ENCODE results near the gene LAMA2. TPM values are rescaled to one million over a fixed set of nuclear protein-coding genes. Genes with fewer than 3 reads are reported as not detected.

The LAMA2 gene
- total RNA-seq, 1 experiment from 2014 or later, result 4.2 TPM

DNA sequence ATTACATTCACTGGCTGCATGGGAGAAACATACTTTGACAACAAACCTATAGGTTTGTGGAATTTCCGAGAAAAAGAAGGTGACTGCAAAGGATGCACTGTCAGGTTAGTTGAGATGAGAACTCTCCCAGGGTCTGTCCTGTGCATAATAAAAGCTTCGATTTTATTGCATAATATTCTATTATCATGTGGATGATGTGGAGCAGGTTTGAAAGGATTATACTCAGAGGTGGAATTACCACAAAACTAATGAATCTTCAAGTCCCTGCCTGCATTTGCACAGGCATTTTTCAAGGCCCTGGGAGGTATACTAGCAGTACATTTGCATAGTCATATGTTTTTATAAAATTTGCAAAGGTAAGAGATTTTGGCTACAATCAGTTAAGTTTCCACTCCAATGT is 577.3 kb downstream of the LAMA2 start:
- H3K9me3 Mint-ChIP-seq, result no peaks in the 10 kb centered on the region
- TF ChIP-seq, protein P1, sequence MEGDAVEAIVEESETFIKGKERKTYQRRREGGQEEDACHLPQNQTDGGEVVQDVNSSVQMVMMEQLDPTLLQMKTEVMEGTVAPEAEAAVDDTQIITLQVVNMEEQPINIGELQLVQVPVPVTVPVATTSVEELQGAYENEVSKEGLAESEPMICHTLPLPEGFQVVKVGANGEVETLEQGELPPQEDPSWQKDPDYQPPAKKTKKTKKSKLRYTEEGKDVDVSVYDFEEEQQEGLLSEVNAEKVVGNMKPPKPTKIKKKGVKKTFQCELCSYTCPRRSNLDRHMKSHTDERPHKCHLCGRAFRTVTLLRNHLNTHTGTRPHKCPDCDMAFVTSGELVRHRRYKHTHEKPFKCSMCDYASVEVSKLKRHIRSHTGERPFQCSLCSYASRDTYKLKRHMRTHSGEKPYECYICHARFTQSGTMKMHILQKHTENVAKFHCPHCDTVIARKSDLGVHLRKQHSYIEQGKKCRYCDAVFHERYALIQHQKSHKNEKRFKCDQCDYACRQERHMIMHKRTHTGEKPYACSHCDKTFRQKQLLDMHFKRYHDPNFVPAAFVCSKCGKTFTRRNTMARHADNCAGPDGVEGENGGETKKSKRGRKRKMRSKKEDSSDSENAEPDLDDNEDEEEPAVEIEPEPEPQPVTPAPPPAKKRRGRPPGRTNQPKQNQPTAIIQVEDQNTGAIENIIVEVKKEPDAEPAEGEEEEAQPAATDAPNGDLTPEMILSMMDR (conservative IDR thresholded peaks at IDR 0.05), result no peak
- Histone ChIP-seq H3K56ac (ENCODE audit: insufficient read length, low read depth, low read length) (no peak overlapping the region), H3K79me1 (ENCODE audit: insufficient read depth, low read depth, low read length, poor library complexity, severe bottlenecking) (no peaks in the 10 kb centered on the region), H2AFZ (ENCODE audit: low read length) (no peak overlapping the region), H3K23me2 (ENCODE audit: insufficient read length, low read depth, low read length, poor library complexity, severe bottlenecking) (no peaks in the 10 kb centered on the region), H4K20me1 (ENCODE audit: control insufficient read depth, insufficient read depth, insufficient read length) (no peaks in the 10 kb centered on the region), H3K79me2 (ENCODE audit: insufficient read depth, low read length) (no peaks in the 10 kb centered on the region), H3K23ac (ENCODE audit: insufficient read length, low read depth, low read length) (no peak overlapping the region), H4K91ac (ENCODE audit: insufficient read length, low read depth, low read length) (no peak overlapping the region), H2AK5ac (ENCODE audit: insufficient read length, low read length) (no peak overlapping the region), H3K9me3 (ENCODE audit: control insufficient read depth, low read depth, low read length) (no peaks in the 10 kb centered on the region), H3K18ac (ENCODE audit: insufficient read length, low read depth, low read length) (no peak overlapping the region), H2BK12ac (ENCODE audit: insufficient read length, low read depth, low read length) (no peak overlapping the region), H3K4me1 (ENCODE audit: insufficient read depth, low read length) (no peaks in the 10 kb centered on the region), H3T11ph (ENCODE audit: low read length) (no peak overlapping the region), H3K4ac (ENCODE audit: low read depth, low read length) (no peak overlapping the region), H4K5ac (ENCODE audit: insufficient read length, low read depth, low read length) (no peak overlapping the region), H3K4me2 (ENCODE audit: insufficient read depth, insufficient read length, low read length) (no peak overlapping the region), H3K27me3 (ENCODE audit: insufficient read depth, low read length) (no peaks in the 10 kb centered on the region), H3K9ac (ENCODE audit: extremely low read depth, insufficient read length, low read length) (no peak overlapping the region), H2BK20ac (ENCODE audit: low read depth, low read length, poor library complexity, severe bottlenecking) (no peak overlapping the region), H2BK5ac (ENCODE audit: insufficient read length, low read length) (no peak overlapping the region), H3K14ac (ENCODE audit: insufficient read depth, low read length) (no peak overlapping the region), H3K27ac (ENCODE audit: insufficient read length, low read depth, low read length) (no peak overlapping the region), H2BK15ac (ENCODE audit: low read depth, low read length) (no peak overlapping the region), H2BK120ac (ENCODE audit: low read depth, low read length, poor library complexity, severe bottlenecking) (no peak overlapping the region), H4K8ac (replicated peaks; ENCODE audit: insufficient read length, low read depth, low read length) (no peak overlapping the region)
- peak overlapping the region in 1 of 3 experiments; percentile 25; a peak in 1 of 7 replicates for H3K27ac Mint-ChIP-seq
- H3K36me3 Mint-ChIP-seq (ENCODE audit: insufficient read depth in 1 of 3, low read depth in 3 of 3), result no peaks in the 10 kb centered on the region
- H3K4me1 Mint-ChIP-seq, result peaks cover 11 to 24% of the 10 kb centered on the region in 2 experiments
- no CpG with 5 or more reads among the region's 2 CpGs for WGBS (ENCODE audit: extremely low coverage, insufficient read length, low lambda C conversion rate)
- no peaks in the 10 kb centered on the region for H3K27me3 Mint-ChIP-seq (ENCODE audit: low read depth)
- no peak overlapping the region; a peak in 1 of 5 replicates for H3K4me3 Mint-ChIP-seq
- DNase-seq, result no peak
